ENCODE results near the gene SHANK3.
"Not testable (repeated sequence)": the region's sequence is repeated elsewhere in the genome, so short reads cannot be mapped to it uniquely, and the experiment has no call there.

SHANK3 gene

DNA sequence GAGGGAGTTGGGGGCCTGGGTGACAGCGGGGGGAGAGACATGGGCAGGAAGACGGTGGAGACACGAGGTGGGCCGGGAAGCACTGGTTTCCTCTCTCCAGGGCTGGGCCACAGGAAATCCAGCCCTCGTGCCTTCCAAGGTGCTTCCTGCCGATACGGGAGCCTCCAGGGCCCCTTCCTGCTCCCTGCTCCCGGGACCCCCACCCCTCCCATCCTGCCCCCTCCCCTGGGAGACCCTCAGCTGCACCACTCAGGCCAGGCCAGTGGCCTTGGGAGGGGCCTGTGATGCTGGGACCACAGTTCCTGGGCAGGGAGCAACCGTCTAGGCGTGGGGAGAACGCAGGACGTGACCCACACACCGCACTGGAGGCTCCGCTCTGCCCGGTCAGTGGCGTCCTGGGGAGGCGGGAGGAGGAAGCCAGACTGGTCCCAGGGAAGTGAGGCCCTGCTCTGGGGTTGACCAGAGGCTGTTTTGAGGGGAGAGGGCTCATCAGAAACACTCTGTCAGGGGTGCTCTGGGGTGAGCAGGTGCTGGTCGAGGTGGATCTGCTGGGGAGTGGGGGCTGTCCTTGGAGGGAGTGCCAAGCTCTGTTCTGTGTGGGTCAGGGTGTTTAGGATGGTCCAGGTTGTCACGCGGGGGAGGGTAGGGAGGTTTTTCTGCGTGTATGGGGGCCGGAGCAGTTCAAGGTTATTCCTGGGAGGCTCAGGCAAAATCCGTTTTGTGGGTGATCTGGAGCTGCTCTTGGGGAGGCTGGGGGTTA lies at the start of gene SHANK3:
Gene SHANK3, plus strand, starts transcription at position 353 of the 760 bp plus-strand sequence.
- no peak for DNase-seq (ENCODE audit: low read depth)

DNA sequence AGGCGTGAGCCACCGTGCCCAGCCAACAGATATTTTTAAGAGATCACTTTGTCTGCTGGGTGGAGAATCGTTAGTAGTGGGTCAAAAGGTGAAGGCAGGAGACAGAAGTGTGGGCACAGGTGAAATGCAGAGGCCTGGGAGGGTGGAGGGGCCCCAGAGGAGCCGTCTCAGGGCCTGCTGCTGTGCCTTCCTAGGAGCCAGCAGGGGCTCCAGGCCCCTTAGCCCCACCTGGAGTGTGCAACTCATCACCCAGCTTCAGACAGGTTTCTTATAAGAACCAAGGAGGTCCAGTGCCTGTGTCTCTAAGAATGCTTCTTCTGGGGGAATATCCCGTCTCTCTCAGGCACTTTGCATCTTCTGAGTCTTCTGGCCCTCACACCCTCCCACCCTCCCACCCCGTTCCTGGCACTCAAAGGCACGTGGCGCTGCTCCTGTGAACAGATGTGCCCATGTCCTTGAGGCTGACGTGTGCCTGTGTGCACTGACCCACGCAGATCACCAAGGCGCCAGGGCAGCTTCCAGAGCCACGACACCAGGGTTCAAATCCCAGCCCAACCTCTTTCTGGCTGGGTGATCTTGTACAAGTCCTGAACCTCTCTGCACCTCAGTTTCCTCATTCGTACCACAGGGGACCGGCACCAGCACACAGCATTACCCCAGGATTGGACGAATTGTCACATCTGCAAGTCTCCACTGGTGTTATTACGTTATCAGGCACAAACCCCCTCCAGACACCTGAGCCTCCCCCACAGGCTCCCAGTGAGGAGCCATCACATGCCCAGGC lies 48.1 kb upstream of the SHANK3 start:
- no peak for DNase-seq (ENCODE audit: low read depth)

DNA sequence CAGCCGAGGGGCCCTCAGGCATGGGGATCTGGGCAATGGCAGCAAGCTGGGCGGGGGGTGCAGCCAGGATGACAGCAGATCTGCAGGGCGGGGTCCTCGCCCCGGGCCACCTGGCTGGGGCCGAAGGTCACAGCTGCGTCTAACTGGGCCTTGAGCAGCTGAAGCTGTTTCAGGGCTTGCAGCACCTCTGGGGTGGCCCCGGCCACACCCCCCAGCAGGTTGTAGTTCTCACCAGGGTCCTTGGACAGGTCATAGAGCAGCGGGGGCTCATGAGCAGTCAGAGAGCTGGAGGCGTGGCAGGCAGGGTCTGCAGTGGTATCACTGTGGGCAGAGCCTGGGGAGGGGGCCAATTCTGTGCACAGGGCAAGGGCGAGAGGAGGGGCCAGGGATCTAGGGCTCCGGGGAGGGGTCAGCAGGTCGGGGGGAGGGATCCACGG lies 47.5 kb upstream of the SHANK3 start:
- no peak for DNase-seq (ENCODE audit: low read depth)

DNA sequence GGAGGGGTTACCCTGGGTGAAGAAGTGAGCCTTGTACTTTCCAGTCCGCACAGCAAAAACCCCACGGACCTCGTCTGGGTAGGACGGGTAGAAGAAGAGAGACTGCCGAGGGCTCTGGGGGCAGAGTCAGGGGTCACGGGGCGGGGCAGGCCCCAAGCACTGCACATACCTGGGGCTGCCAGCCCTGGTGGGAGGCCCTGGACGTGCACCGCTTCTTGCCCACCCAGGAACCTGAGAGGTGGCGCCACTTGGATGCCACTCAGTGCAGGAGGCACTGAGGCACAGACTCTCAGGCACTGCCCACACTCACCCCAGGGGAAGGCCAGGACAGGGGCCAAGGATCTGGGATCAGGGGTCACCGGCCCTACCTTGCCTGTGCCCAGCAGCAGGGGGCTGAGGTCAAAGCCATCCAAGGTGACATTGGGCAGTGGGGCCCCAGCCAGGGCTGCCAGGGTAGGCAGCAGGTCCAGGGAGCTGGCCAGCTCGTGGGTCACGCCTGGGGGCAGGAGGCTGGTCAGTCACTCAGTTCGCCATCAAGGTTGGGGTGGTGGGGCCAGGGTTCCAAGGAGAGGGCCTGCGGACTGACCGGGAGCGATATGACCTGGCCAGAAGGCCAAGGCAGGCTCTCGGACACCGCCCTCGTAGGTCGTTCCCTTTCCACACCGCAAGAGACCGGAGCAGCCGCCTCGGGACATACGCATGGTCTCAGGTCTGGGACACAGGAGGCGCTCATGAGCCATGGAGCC lies 46.9 kb upstream of the SHANK3 start:
- no peak for DNase-seq (ENCODE audit: low read depth)

DNA sequence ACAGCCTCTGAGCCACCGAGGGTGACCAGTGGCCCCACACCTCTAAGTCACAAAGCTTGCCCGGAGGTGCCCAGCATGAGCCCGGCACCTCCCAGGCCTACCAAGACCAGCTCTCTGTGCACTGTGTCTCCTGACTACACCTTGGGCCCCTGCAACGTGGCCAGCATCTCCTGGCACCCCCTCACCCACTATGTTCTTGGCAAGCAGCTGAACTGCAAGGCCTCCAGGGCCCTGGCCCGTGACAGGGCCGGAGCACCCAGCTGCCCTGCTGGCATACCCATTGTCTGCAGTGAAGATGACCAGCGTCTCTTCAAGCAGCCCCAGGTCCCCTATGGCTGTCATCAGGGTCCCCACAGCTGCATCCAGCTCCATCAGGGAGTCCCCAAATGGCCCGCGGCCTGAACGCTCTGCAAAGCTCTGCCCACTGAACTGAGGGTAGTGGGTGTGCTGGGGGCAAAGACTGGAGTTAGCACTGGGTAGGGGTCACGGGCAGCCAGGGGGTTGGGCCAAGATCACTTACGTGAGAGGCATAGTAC lies 46.2 kb upstream of the SHANK3 start:
- no peak for DNase-seq (ENCODE audit: low read depth)

DNA sequence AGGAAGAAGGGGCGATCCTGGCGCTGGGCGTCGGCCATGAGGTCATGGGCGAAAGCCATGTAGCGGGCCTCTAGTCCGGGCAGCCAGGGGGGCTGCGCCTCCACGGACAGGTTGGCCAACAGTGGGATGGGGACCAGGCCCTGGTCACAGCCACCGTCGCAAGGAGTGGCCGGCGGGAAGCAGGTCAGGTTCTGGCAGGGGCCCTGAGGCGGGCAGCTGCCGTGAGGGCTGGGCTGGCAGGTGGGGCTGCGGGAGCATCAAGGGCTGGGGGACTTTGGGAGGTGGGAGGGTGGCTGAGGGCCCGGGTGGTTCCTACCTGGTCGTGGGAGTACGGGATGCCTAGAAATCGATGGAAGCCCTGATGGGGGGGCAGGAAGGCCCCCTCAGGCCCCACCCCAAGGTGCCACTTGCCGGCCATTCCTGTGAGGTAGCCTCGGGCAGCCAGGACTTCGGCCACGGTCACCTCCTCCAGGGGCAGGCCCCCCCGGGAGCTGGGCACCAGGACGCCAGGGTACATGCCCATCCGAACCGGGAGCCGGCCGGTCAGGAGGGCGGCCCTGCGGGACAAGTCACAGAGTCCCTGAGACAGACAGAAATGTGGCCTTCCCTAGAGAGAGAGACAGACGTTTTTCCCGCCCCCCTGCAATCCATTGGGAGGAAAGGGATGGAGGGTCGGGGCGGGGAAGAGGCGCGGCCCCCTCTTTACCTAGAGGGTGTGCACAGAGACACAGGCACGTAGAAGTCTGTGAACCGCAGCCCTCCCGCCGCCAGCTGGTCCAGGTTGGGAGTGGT lies 45.6 kb upstream of the SHANK3 start:
- no peak for DNase-seq (ENCODE audit: low read depth)

DNA sequence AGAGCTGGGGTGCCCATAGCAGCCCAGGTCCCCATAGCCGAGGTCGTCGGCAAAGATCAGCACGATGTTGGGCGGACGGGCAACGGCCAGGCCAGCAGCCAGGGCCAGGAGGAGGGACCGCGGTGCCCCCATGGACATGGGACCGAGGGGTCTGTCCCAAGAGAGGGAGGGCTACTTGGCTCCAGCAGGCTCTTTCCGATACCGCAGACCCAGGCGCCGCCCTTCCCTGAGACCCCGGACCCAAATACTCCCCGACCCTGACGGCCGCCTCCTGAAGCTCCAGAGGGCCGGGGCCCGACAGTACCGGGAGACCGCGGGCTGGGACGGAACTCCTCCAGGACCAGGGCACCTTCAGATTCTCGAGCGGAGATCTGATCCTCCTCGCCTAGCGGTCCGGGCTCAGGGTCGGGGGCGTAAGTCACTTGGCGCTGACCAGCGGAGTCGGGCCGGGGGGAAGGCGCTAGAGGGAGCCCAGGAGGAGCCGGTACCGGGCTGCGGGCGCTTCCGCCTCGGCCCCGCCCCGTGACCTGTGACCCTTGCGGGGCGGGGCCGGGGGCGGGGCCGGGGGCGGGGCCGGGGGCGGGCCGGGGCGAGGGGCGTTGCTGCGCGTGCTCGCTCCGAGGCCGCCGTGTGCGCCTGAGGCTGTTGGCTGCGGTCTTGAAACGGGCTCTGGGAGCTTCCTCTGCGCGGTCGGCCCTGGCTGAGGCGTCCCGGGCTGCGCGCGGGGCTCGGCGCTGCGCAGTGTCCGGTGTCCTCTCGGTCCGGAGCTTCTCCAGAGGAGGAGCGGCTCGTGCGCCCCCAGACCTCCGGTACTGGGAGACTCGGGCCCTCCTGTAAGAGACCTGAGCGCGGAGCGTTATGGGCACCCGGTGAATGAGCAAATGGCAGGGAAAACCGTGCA lies 44.7 kb upstream of the SHANK3 start, which contains the start of gene ARSA:
Gene ARSA, minus strand, starts transcription at position 511 of the 901 bp plus-strand sequence. Its CDS starts 373 bp downstream, at position 138.
- DNase-seq (ENCODE audit: low read depth) = peak; percentile 63

DNA sequence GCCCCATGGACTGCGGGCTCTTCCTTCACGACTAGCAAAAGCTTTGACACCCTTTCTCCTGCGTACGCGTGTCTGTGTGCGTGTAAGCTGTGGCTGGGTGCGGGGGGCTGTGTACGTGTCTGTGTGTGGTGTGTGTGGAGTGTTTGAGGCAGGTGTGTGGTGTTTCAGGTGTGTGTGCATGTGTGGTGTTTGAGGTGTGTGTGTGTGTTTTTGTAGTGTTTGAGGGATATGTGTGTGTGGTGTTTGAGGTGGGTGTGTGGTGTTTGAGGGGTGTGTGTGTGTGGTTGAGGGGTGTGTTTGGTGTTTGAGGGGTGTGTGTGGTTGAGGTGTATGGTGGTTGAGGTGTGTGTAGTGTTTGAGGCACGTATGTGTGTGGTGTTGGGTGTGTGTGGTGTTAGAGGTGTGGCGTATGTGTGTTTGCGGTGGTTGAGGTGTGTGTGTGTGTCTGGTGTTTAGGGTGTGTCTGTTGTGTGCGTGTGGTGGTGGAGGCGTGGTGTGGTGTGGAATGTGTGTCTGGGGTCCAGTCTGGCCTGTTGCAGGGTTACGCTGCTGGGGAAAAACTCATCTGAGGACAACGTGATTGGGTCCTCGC lies 44.0 kb upstream of the SHANK3 start:
- DNase-seq (ENCODE audit: low read depth) = no peak

DNA sequence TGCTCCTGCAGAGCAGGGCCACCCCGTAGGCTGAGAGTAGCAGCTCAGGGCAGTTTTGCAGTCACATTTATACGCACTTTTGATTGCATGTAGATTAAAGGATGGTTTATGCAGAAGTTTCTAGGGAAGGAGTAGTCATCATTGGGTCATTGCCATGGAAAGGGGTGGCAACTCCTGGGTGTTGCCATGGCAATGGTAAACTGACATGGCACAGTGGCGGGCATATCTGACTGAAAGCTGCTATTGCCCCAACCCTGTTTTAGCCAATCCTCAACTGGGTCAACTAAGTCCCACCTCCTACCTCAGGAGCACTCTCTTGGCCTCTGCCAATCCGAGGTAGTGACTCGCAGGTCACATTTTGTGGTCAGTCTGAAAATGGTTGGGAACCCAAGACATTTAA lies 42.2 kb upstream of the SHANK3 start:
- no peak for DNase-seq (ENCODE audit: low read depth)

DNA sequence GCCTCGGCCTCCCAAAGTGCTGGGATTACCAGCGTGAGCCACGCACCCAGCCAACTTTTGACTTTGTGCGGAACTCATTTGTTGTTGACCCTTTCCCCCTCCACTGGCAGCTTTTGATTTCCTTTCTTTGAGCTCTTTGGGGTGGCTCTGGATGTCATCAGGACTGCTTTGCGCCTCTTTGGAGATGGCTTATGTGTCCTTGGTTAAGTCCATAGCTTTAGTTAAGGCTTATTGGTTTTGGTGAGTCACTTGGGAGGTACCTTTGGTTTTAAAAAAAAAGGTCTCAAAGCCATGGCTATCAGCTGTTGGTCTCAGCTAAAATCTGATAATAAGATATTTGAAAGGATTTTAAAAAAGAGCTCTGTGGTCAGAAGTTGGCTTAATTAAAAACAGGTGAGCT lies 39.5 kb upstream of the SHANK3 start:
- DNase-seq (ENCODE audit: low read depth) = no peak

DNA sequence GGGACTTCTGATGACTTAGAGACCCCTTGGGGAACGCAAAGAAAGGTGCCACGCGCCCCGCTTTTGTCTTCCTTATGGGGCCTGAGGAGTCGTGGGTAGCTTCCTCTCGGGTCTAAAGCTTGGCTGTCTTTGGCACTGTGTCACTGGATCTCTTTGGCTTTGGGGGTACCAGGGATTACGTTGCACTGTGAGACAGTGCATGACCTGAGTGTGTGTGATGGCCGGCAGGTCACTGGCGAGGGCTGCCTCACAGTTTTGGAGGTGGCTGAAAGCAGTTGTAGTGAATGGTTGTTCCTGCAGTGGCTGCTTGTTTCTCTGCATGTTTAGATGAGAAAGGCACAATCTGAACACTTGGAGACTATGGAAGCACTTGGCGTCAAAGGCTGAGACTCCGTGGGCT lies 38.9 kb upstream of the SHANK3 start:
- DNase-seq (ENCODE audit: low read depth) = no peak

DNA sequence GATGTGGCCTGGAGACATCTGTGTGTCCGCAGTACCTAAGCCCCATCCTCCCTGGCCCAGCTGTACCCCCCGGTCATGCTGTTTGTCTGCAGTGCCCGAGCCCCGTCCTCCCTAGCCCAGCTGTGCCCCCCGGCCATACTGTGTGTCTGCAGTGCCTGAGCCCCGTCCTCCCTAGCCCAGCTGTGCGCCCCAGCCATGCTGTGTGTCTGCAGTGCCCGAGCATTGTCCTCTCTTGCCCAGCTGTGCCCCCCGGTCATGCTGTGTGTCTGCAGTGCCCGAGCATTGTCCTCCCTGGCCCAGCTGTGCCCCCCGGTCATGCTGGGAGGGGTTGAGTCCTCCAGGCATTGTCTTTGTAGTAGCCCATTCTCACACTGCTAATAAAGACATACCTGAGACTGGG lies 37.0 kb upstream of the SHANK3 start:
- no peak for DNase-seq (ENCODE audit: low read depth)

DNA sequence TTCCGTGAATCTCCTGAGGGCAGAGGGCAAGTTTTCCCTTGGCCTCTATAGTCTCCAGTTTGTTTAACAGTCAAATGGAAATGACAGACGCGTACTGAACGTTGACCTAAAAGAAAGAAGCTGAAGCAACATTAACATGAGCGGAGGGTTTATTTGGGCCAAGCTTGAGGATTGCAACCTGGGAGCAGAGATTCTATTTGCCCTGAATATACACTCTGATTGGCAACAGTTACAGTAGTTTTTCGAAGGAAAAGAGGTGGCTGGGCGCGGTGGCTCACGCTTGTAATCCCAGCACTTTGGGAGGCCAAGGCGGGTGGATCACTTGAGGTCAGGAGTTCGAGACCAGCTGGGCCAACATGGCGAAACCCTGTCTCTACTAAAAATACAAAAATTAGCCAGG lies 32.3 kb upstream of the SHANK3 start:
- DNase-seq (ENCODE audit: low read depth) = not testable (repeated sequence)

DNA sequence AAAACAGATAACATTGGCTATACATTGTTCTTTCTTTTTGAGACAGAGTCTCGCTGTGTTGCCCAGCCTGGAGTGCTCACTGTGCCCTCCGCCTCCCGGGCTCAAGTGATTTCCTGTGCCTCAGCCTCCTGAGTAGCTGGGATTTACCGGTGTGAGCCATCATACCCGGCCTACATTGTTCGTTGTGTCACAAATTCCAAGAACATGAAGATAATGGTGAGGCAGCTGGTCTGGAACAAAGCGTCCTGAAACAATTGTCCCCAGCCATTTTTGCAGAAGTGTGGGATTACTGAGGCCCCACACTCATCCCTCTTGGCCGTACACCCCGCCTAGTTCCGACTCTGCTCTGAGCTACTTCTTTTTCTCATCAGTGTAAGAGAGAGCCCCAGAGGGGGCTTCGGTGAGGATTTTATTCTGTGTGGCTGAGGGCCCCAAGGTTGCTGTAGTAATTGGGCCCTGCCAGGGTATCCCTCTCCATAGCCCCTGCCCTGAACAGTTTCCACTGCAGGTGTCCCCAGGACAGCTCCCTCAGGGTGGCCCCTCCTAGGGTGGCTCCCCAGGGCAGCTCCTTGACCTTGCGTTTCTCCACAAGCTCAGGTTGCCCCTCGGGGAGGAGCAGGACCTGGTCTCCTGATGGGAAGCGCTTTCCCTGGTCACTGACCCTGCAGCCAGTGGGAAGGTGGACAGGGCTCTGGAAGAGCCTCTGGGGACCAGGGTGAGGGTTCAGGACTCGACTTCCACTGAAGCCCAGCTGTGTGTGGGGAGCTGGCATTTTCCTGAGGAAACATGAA lies 31.6 kb upstream of the SHANK3 start:
- no peak for DNase-seq (ENCODE audit: low read depth)

DNA sequence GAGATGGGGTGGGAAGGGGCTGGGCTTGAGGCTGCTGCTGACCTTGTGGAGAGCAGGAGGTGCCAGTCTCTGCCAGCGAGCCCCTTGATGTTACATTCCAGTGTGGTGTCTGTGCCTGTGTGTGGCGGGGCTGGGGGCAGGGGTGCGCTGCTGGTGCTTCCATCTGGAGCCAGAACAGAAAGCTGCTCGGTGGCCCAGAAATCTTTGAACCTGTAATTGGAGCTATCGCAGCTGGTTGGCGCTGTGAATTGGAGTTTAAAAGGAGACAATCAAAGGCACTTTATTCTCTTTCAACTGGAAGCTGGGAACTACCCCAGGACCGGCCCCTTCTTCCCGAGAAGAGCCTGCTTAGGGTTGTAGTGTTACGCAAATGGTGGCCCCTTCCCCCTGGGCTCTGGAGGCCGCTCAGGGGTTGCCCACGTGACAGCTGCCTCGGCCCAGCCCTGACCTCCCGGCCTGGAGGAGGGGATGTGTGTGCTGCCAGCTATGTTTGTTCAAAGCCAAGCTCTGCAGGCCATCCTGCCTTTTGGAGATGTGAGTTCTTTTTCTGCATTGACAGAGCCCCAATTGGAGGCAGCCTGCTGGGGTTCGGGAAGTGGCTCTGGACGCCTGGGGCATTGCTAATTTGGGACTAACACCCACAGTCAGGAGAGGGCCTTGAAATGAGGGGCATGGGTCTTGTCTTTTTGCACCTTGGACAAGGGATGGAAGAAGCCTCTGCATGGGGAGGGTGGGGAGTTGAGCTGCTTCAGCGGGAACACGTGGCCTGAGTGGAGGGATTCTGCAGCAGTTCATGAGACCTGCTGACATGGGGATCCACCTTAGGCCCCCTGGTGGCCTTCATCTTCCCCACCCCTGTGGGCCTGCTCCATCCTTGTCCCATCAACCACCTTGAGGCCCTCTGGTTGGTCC lies 30.7 kb upstream of the SHANK3 start:
- DNase-seq (ENCODE audit: low read depth) = no peak

DNA sequence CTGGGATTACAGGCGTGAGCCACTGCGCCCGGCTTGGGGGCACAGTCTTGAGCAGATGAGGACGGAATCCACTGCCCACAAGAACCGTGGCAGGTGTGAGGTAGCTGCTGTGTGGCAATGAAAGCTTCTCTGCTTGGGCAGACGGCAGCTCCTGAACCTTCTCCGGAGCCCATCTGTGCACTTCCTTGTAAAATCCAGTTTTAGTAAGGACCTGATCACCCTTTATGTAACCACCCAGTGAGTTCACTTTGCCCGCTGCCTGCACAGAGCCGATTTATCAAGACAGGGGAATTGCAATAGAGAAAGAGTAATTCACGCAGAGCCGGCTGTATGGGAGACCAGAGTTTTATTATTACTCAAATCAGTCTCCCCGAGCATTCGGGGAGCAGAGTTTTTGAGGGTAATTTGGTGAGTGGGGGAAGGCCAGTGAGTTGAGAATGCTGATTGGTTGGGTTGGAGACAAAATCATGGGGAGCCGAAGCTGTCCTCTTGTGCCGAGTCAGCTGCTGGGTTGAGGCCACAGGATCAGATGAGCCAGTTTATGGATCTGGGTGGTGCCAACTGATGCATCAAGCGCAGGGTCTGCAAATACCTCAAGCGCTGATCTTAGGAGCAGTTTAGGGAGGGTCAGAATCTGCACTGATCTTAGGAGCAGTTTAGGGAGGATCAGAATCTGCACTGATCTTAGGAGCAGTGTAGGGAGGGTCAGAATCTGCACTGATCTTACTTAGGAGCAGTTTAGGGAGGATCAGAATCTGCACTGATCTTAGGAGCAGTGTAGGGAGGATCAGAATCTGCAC lies 29.4 kb upstream of the SHANK3 start:
- not testable (repeated sequence) for DNase-seq (ENCODE audit: low read depth)

DNA sequence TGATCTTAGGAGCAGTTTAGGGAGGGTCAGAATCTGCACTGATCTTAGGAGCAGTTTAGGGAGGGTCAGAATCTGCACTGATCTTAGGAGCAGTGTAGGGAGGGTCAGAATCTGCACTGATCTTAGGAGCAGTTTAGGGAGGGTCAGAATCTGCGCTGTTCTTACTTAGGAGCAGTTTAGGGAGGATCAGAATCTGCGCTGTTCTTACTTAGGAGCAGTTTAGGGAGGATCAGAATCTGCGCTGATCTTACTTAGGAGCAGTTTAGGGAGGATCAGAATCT lies 28.9 kb upstream of the SHANK3 start:
- DNase-seq (ENCODE audit: low read depth) = not testable (repeated sequence)

DNA sequence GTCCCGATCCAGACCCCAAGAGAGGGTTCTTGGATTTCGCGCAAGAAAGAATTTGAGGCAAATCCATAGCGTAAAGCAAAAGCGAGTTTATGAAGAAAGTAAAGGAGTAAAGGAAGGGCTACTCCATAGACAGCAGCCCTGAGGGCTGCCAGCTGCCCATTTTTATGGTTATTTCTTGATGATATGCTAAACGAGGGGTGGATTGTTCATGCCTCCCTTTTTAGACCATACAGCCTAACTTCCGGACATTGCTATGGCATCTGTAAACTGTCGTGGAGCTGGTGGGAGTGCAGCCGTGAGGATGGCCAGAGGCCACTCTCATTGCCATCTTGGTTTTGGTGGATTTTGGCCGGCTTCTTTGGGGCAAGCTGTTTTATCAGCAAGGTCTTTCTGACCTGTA lies 19.4 kb upstream of the SHANK3 start:
- no peak for DNase-seq (ENCODE audit: low read depth)

All from activated T-helper 9 cell treated with anti-CD3 and anti-CD28 coated beads, Interleukin-2, amount 50 U/mL, for 16 hours (primary cell).